T follicular helper cell (primary cell): ENCODE data around the gene TDRD6.

Experiments used
- DNase-seq: peaks from one replicate; pipeline ENCODE4 v3.0.0-alpha.2; 2020; ENCODE audit warnings: low read depth

TDRD6 gene

GRCh38 chr6:46677314-46677654 is 10.4 kb upstream of the TDRD6 start:
- DNase-seq: no peak

GRCh38 chr6:46684771-46685170 is 2.9 kb upstream of the TDRD6 start:
- no peak for DNase-seq

DNA sequence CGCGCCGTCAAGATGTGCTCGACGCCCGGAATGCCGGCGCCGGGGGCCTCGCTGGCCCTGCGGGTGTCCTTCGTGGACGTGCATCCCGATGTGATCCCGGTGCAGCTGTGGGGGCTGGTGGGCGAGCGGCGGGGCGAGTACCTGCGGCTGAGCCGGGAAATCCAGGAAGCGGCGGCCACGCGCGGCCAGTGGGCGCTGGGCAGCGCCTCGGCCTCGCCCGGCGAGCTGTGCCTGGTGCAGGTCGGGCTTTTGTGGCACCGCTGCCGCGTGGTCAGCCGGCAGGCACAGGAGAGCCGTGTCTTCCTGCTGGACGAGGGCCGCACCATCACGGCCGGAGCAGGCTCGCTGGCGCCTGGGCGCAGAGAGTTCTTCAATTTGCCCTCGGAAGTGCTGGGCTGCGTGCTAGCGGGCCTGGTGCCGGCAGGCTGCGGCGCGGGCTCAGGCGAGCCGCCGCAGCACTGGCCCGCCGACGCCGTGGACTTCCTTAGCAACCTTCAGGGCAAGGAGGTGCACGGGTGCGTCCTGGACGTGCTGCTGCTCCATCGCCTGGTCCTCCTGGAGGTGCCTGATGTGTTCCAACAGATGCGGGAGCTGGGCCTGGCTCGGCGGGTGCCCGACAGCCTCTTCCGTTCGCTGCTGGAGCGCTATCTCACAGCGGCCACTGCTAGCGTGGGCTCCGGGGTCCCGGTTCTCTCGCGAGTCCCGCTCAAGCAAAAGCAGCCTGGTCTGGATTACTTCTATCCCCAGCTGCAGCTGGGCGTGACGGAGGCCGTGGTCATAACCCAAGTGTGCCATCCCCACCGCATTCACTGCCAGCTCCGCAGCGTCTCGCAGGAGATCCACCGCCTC is 656 bp downstream of the TDRD6 start:
- no peak for DNase-seq

DNA sequence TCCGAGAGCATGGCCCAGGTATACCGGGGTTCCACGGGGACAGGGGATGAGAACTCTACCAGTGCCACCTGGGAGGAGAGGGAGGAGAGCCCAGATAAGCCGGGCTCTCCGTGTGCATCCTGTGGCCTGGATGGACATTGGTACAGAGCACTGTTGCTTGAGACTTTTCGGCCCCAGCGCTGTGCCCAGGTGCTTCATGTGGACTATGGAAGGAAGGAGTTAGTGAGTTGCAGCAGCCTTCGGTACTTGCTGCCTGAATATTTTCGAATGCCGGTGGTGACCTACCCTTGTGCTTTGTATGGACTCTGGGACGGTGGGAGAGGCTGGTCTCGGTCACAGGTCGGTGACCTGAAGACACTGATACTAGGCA is 1.3 kb downstream of the TDRD6 start:
- no peak for DNase-seq

- no peak for DNase-seq
Observed at GRCh38 chr6:46689657-46690056, 2.0 kb downstream of the TDRD6 start.

- no peak for DNase-seq
Observed at GRCh38 chr6:46690141-46690755, 2.6 kb downstream of the TDRD6 start.

GRCh38 chr6:46690911-46691451 is 3.3 kb downstream of the TDRD6 start:
- no peak for DNase-seq

GRCh38 chr6:46699970-46700369 is 12.3 kb downstream of the TDRD6 start:
- DNase-seq: no peak

- DNase-seq: no peak
Observed at GRCh38 chr6:46704562-46704961, 16.9 kb downstream of the TDRD6 start.

DNA sequence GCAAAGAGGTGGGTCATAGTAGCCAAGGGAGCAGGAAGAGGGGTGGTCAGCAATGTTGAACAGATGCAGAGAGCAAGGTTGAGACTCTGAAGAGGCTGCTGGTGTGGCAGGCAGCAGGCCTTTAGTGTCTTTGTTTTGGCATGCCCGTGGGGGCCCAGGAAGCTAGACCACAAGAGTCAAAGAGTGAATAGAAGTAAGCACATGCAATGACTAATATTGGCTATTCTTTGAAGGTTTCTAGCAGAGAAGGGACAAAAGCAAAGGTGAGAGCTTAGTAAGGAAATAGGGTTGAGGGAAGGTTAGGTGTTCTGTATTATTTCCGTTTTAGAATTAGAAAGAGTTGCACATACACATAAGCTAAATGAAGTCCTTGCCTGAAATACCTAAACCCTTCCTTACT is 18.8 kb downstream of the TDRD6 start:
- no peak for DNase-seq

GRCh38 chr6:46711491-46711890 is 23.8 kb downstream of the TDRD6 start:
- DNase-seq: no peak

GRCh38 chr6:46715141-46715540 is 27.5 kb downstream of the TDRD6 start:
- DNase-seq: no peak

- no peak for DNase-seq
Observed at GRCh38 chr6:46719099-46719498, 31.4 kb downstream of the TDRD6 start.

- no peak for DNase-seq
Observed at GRCh38 chr6:46720401-46720800, 32.7 kb downstream of the TDRD6 start.

- no peak for DNase-seq
Observed at GRCh38 chr6:46729787-46730326, 42.2 kb downstream of the TDRD6 start.

- DNase-seq: no peak
Observed at GRCh38 chr6:46730921-46731461, 43.3 kb downstream of the TDRD6 start.

DNA sequence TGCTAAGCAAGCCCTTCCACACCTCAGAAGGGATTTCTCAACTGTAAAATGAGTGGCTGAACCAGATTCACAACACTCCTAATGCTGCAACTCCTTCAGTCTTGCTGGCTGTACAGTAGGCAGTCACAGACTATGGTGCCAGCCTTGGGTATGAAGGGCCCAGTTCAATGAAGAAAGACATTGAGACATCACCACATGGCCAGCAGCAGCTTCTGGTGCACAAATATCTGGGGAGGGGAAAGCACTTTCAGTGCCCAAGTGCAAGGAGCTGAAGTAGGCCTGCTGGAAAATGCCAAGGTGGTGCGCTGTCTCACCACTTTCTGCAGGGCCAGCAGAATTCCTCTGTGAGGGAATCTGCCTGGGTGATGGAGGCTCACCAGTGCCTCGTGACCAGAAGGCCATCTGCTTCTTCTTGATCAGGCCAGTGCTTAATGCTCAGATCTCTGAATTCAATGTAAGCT is 45.7 kb downstream of the TDRD6 start:
- DNase-seq: no peak

GRCh38 chr6:46734867-46735719 is 47.4 kb downstream of the TDRD6 start, which contains the start of gene PLA2G7:
PLA2G7 (minus strand) TSS chr6:46735375; CDS start chr6:46722891, 12,484 bp downstream.
- no peak for DNase-seq

- no peak for DNase-seq
Observed at GRCh38 chr6:46735720-46736031, 48.0 kb downstream of the TDRD6 start.

DNA sequence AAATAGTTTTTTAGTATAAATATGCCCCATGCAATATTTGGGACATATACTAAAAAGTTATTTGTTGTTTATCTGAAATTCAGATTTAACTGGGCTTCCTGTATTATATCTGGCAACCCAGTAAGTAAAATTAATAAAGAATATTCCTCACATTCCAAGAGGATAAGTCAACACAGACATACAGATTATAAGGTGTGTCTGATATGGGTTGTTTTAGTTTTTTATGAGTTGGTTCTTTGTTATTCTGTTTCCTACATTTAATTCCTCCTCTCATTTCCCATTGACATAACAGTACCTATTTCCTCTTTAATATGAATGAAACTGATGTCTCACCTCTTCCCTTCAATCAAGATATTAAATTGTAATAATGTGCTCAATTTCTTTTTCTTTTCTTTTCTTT is 49.2 kb downstream of the TDRD6 start:
- DNase-seq: no peak

- DNase-seq: no peak
Observed at GRCh38 chr6:46741482-46741881, 53.8 kb downstream of the TDRD6 start.

GRCh38 chr6:46741910-46742309 is 54.2 kb downstream of the TDRD6 start:
- DNase-seq: no peak
